ENCODE measurements around the gene ATXN7L1.
"Not testable (repeated sequence)": the region's sequence is repeated elsewhere in the genome, so short reads cannot be mapped to it uniquely, and the experiment has no call there.

Gene ATXN7L1

GRCh38 chr7:105697169-105697568 lies 179.2 kb downstream of the ATXN7L1 start:
- DNase-seq = not testable (repeated sequence)

DNA sequence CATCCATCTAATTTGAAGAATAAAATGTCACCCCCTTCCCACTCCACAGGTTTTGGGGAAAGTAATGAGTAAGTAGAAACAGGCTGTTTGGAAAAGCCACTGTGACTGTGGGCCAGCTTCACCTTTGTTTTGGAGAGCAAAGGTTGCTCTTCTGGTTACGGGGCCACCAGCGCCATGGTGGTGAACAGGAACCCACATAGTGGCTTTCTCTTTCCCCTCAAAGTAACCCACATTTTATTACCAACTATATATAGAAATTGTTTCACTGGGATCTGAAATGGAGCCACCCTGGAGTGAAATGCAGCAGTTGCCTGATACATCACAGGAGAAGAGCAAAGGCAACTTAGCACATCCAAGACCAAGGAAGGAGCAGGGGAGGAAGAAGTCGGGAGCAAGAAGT lies 182.8 kb downstream of the ATXN7L1 start:
- no peak for DNase-seq

DNA sequence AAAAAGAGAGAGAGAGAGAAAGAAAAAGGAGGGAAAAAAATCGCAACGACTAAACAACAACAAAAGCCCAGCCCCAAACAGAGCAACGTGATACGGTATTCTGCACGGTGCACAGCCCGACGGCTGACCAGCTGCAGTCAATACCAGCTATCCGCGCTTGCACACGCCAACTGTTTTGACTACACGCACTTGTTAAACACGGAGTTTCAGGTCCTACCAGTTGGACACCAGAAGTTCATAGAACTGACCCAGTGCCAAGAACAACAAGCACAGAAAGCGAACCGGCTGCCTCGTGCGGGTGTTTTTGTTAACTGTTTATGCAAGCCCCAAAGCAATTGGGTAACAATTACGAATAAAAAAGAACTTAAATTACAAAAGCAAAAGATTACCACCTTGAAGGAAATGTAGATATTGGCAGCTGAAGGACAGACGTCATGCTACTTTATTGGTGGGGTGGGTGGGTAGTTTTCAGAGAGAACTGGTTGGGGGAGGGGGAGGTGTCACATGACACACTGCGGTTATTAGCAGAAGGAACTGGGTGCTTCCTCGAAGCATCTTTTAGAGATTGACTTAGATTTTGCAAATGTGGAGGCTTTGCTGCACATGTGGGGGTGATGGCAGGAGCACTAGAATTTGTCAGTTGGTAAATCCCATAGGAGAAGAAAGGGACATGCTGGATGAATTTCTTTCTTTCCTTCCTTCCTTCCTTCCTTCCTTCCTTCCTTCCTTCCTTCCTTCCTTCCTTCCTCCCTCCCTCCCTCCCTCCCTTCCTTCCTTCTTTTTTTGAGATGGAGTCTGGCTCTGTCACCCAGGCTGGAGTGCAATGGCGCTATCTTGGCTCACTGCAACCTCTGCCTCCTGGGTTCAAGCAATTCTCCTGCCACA lies 184.5 kb downstream of the ATXN7L1 start:
- peak; percentile 54 for DNase-seq

- DNase-seq = peak; percentile 59
Observed at GRCh38 chr7:105691082-105691679, 185.2 kb downstream of the ATXN7L1 start.

GRCh38 chr7:105690325-105690945 lies 186.0 kb downstream of the ATXN7L1 start:
- DNase-seq = no peak

DNA sequence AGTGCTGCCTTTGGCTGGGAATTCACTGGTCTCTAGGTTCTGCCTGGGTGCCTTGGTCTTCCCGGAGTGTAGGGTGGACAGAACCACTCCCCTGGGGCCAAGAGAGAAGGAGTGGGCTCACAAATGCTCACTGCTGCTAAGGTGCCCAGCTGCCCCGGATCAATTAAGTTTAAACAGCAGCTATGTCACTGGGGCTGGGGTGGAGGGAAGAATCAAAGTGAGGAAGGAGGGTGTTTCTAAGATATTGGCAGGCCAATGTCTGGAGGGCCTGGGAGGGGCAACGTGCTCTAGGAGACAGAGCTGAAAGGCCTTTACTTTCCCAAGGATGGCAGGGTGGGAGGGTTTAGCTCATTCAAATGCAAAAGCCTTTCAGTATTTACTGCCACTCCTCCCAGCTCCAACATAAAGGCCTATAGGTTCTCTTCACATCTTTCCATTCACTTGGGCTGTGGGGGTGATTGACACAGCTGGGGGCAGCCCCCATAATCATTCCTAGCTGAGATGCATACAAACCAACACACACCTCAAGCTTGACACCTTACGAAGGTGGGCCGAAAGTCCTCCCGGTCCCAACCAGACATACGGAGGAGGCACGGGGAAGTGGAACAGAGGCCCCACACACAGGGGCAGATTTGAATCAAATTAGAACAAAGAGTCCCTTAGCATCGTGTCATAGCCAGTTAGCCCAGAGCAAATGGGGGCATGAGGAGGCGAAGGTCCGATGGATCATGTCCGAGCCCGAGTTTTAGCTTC lies 187.2 kb downstream of the ATXN7L1 start:
- DNase-seq = no peak

- no peak for DNase-seq
Observed at GRCh38 chr7:105688617-105689016, 187.8 kb downstream of the ATXN7L1 start.

DNA sequence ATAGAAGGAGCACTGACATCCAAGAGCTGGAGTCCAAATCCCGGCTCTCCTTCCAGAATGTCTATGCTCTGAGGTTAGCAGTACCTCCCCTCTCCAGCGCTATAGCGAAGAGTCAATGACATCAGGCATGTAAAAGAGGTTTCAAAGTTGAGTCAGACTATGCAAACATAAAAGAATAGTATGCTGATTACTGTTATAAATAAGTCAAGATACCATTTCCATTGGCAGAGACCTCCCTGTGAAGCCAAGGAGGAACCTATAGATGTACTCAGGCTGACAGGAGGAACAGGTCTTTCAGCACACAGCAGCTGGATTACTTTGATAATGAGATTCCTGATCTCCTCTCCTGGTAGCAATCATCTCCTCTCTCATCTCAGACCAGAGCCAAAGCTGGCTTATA lies 191.2 kb downstream of the ATXN7L1 start:
- DNase-seq = no peak

DNA sequence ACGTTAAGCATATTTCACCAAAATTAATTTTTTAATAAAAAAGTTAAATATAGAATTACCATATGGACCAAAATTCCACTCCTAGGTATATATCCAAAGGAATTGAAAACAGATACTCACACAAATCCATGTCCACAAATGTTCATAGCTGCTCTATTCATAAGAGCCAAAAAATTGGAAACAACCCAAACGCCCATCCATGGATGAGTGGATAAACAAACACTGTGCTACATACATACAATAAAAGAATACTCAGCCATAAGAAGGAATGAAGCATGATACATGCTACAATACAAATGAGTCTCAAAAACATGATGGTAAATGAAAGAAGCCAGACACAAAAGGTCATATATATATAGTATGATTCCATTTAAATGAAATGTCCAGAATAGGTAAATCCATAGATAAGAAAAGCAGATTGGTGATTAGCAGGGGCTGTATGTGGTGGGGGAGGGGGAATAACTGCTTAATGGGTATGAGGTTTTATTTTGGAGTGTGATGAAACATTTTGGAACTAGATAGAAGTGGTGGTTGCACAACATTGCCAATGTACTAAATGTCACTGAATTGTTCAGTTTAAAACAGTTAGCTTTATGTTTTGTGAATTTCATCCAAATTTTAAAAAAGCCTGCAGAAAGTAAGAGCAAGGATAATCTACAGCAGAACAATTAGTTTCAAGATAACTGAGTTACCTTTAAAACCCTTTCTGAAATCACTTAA lies 193.9 kb downstream of the ATXN7L1 start:
- DNase-seq = no peak

- no peak for DNase-seq
Observed at GRCh38 chr7:105680505-105681187, 195.8 kb downstream of the ATXN7L1 start.

- no peak for DNase-seq
Observed at GRCh38 chr7:105678811-105679495, 197.4 kb downstream of the ATXN7L1 start.

- DNase-seq = peak; percentile 66
Observed at GRCh38 chr7:105677817-105678573, 198.4 kb downstream of the ATXN7L1 start.

- no peak for DNase-seq
Observed at GRCh38 chr7:105677410-105677730, 199.0 kb downstream of the ATXN7L1 start.

GRCh38 chr7:105675934-105676371 lies 200.4 kb downstream of the ATXN7L1 start:
- peak; percentile 75 for DNase-seq

DNA sequence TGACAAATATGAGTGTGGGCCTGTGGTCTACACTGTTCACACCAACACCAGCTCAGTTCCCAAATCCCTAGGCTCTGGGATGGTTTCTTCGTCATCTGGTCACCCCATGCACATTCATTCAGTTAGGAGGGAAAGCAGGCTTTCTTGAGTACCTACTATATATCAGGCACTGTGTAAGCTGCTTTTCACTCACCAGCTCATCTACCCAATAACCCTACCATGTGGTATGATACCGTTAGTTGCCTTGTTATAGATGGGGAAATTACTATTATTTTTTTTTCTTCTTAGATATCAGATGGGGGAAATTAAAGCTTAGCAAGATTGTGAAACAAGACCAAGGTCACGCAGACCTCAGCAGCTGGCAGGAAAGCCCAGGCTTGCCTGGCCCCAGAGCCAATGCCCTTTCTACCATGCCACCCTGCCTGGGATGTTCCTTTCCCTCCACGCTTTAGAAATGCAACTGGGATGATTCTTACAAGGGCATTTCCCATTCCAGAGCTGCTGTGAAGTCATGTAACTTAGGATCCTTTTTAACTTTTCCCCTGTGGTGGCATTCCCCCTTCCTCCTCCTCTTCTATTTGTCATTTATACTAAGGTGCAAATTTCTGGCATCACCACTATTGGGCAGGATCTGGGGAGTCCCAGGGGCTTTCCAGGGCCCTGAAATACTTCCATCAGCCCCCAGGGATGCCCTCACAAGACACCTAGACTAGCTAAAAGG lies 202.0 kb downstream of the ATXN7L1 start:
- DNase-seq = no peak

- no peak for DNase-seq
Observed at GRCh38 chr7:105673367-105674084, 202.9 kb downstream of the ATXN7L1 start.

DNA sequence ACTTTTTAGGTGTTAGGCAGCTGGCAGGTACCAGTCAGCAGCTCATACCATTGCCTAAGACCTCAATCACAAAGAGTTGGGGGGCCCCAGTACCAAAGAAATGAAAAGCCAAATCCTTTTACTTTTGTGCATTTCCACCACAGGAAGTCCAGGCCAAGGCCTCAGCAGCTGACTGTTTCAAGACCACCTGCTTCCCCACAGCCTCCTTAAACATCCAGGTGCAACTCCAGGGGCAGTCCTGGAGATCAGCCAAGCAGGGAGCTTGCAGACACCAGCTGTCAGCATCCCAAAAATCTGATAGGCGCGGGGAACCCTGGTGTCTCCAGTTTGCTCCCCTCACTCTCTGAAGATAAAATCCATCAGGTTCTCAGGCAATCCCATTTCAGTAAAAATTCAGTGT lies 203.6 kb downstream of the ATXN7L1 start:
- no peak for DNase-seq

- no peak for DNase-seq
Observed at GRCh38 chr7:105666324-105666723, 210.1 kb downstream of the ATXN7L1 start.

DNA sequence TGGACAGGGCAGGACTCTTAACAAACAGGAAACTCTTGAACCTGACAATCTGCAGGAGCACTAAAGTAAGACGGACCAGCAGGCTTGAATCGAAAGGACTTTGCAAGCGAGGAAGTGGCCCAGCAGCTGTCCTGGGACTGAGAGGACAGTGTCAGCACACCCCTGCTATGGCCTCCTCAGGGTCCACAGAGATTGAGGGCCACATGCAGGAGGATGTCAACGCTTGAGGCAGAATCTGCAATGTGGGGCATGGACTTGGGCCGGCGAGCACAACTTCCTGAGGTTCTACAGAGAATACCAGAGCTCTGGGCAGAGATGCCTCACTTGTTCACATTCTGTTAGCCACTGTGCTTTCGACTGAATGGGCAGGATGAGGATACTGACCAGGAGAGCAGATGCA lies 210.7 kb downstream of the ATXN7L1 start:
- DNase-seq = no peak

All from stimulated activated CD8-positive, alpha-beta memory T cell treated with anti-CD3 and anti-CD28 coated beads, Interleukin-4, amount 100 ng/mL, for 48 hours (primary cell).